HG02588 (cell line): ENCODE measurements around the gene SPAG16.
"Not testable (repeated sequence)": the region's sequence is repeated elsewhere in the genome, so short reads cannot be mapped to it uniquely, and the experiment has no call there.

Experiments used
- ATAC-seq: cut with Tn5 transposase; IDR thresholded peaks from one replicate; pipeline ENCODE4 v1.9.1; 2021; ENCODE audit warnings: mild to moderate bottlenecking, moderate library complexity; ENCODE audit not compliant: unreplicated experiment

The SPAG16 gene

DNA sequence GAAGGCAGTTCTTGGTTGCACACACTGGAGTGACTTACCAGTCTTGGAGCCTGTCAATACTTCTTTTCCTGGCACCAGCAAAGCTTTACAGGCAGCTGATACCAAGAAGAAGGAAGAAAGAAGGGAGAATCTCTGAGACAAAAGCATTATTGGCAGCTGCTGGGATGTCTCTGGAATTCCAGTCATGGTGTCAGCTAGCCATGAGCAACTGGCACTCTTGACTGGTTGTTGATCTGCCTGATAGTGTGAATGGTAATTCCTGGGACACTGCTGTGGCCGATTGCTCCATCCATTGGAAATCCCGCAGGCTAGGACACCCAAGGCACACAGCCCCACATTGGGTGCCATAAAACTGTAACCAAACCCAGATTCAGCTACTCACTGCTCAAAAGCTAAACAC, 17.8 kb upstream of the SPAG16 start:
- ATAC-seq, result no peak

DNA sequence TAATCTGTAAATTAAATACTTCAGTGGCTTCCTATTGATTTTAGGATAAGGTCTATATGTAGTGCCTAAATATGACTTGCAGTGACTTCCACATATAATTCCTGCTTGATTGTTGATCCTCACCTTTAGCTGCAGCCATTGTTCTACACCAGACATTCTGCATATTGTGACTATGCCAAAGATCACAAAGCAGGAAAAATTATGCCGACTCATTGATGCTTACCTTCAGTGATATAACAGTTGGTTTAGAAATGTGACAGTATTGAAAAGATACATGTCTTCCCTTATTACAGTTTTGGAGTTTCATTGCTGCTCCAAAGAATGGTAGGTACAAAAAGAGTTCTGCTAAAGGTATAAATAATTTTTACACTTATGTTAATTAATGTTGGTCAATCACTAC, 12.3 kb upstream of the SPAG16 start:
- no peak for ATAC-seq

DNA sequence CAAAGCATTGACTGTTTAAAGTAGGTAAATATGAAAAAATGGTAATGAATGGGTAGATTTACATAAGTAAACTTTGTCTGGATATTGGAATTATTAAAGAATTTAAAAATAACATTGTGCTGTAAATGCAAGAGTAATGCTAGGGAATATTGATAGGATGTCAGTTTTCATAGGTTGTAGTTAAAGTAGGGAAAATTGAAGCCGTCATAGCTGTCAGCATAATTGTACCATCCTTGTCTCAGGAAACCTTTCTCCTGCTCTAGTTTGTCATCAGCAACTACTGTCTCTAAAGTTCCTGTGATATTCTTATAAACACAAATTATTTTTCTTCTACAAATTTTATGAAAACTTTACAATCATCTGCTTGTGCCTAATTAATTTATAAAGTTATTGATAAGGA, 10.1 kb upstream of the SPAG16 start:
- no peak for ATAC-seq

DNA sequence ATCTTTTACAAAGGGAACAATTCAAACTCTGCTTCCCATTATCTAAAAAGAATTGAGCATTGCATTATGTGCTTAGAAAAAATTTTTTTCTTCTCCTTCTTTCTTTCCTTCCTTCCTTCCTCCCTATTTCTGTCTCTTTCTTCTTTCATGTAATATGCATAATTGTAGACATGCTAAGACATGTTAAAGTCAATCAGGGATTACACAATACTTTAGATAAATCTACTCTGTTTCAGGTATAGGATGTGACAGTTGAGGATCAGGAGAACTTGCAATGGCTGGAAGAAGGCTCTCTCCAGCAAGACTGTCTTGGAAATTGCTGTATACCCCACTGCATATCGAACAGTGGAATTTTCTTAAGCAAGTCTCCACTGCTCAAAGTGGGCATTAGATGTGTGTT, 9.0 kb upstream of the SPAG16 start:
- no peak for ATAC-seq

DNA sequence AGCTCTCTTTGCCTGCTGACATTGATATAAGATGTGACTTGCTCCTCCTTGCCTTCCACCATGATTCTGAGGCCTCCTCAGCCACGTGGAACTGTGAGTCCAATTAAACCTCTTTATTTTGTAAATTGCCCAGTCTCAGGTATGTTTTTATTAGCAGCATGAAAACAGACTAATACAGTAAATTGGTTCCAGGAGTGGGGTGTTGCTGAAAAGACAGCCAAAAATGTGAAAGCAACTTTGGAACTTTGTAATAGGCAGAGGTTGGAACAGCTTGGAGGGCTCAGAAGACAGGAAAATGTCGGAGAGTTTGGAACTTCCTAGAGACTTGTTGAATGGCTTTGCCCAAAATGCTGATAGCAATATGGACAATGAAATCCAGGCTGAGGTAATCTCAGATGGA, 7.1 kb upstream of the SPAG16 start:
- ATAC-seq, result not testable (repeated sequence)

DNA sequence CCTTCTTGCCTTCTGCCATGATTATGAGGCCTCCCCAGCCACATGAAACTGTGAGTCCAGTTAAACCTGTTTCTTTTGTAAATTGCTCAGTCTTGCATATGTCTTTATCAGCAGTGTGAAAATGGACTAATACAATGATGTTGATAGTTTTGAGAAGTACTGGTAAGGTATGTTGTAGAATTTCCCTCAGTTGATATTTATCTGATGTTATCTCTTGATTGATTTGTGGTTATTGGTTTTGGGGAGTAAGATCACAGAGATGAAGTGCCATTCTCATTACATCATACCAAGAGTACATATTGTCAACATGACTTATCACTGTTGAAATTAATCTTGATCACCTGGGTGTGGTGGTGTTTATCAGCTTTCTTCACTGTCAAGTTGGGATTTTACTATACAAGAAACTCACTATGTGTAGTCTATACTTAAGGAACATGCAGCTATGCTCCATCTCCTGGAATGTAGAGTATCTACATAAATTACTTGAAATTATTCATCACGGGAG, 5.1 kb upstream of the SPAG16 start:
- no peak for ATAC-seq

DNA sequence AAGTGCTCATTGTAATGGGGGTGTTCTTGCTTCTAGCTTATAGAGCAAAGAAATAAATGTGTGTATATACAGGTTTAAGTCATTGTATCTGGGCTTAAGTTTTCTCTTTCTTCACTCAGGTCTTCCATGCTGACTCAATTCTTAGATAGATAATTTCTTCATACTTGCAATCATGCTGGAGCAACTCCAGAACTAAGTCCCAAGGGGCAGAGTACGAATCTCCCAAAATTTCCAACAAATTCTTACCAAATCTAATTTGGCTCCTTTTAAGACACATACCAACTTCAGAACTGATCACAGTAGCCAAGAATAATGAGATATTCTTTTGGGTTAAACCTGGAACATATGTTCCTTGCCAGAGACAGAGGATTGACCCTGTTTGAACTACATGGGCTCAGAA, 4.3 kb upstream of the SPAG16 start:
- no peak for ATAC-seq

DNA sequence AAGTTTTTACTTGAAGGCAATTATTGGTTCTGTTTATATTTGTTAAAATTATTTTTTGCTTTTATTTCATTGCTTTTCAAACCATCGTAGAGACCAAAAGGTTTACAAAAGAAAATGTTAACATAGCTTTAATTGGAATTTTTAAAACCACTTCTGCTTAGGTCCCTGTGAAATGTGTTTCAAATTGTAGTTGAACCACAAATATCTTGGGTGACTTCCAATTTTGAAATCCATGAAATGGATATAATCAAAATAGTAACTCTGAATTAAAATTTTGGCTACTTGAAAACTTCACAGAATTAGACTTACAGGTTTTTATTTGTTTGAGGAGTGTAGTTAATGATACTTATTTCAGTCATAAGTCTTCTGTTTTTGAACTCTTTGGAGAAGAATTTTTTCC, 3.1 kb upstream of the SPAG16 start:
- ATAC-seq, result no peak

DNA sequence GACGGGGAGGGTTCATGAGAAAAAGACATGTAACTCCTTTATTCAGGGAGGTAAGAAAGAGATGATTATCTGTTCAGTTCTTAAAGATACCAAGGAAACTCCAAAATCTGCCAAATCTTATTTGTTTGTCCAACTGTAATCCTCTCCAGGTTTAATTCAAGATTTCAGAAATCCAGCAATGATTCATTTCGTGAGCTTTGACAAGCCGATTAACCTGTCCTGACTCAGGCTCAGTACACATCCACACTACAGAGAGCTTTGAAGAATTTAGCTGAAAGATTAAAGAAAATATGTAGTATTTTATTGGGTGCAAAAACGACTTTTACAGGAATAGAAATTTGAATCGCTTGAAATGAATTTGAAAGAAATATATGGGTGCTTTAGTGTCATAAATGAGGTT, 1.1 kb downstream of the SPAG16 start:
- ATAC-seq, result no peak

DNA sequence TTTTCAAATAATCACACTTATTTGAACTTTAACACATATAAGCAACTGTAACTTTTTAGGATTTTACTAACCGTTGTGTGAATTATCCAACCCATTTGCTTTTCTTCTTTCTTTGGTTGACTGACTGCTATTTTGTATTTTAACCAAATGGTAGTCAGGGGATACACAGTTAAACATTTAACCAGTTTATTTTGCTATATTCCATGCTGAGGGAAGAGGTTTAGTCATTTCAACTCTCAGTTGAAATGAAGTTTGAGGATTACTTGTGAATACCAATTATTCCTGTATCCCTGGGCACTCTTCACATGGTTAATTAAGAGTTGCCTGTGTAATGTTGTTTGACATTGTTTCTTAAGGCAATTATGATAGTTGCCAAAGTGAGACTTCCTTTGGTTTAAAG, 1.9 kb downstream of the SPAG16 start:
- ATAC-seq, result no peak

DNA sequence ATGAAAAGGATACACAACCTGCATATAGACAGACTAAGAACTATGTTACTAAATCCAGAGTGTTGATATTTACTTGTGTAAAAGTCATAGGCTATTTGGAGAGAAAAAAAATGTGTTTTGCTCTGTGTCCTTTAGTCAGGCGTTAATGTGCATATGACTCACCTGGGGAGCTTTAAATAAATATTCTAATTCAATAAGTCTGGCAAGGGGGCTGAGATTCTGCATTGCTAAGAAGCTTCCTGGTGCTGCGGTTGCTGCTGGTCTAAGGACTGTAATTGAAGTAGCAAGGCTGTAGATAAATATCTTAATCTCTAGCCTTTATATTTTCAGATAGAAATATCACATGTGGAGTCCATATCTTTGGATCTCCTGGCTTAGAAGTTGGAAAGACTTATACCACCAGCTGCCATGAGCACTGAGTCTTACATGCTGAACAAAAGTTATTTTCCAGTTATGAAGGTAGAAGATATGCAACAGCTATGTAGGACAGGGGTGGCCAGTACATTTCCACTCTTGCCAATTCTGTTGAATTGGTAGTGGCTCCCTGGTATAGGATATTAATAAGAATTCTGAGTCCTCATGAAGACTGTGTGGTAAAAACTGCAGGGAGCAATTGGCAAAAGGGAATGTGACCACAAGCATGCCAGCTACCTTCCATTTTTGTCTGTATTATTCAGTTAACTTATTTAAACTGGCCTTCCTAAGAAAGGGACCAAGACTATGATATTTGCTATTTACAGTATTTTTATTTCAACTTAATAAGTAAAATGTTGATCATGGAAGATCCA, 4.8 kb downstream of the SPAG16 start:
- ATAC-seq, result no peak

DNA sequence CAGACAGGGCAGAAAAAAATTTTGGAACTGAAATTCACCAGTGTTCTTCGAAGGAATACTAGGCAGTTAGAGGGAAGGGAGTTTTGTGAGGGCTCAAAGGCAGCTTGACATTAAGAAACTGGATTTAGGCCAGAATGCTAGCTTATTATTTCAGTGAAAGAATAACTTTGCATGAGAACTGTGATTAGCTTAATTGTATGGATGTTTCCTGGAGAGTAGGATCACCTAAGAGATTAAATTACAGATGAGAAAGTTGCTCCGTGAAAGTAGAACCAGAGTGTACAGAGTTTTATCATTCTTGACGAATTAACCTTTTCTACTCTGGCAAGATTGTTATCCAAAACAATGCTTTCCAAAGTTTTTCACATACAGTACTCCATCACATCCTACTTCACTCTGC, 6.2 kb downstream of the SPAG16 start:
- no peak for ATAC-seq

DNA sequence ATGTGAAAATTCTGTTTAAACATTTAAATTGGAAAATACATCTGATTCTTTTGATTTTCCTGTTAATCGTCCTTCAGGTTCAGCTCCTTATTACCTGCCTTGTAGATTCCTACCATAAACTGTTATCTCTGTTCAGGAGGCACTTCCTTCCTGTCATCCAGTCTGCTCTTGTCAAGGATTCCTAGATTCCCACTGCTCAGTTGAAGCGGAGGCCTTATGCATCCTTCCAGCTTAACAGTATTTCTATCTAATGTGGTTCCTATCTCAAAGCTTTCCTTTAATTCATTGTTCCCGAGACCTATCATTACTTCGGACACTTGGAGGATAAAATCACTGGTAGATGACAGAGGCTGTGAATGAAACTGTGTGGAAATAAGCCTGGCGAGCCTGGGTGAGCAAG, 12.0 kb downstream of the SPAG16 start:
- ATAC-seq, result no peak

DNA sequence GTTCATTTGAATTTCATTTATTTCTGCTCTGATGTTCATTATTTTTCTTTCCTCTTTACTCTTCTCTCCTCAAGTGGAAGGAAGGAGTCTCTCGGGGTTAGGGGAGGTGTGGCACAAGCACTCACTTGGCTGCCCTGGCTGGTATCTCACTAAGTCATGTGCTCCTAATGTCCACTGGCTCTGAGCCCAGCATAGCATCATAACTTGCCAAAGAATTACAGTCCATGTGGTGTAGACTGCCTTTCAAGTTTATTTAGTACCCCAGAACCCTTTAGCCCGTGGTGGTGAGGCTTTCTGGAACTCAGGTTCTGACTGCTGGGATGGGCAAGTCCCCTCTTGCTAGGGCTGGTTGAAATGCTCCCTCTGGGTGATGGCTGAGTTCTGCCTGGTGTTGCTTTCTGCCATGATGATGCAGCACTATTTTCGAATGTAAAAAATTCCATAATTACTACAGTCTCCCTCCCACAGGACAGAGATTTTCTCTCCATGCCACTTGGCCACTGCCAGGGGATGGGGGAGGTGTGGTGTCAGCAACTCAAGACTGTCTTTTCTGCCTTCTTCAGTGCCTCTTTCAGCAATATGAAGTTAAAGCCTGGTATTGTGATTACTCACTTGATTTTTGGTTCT, 22.2 kb downstream of the SPAG16 start:
- ATAC-seq, result no peak

DNA sequence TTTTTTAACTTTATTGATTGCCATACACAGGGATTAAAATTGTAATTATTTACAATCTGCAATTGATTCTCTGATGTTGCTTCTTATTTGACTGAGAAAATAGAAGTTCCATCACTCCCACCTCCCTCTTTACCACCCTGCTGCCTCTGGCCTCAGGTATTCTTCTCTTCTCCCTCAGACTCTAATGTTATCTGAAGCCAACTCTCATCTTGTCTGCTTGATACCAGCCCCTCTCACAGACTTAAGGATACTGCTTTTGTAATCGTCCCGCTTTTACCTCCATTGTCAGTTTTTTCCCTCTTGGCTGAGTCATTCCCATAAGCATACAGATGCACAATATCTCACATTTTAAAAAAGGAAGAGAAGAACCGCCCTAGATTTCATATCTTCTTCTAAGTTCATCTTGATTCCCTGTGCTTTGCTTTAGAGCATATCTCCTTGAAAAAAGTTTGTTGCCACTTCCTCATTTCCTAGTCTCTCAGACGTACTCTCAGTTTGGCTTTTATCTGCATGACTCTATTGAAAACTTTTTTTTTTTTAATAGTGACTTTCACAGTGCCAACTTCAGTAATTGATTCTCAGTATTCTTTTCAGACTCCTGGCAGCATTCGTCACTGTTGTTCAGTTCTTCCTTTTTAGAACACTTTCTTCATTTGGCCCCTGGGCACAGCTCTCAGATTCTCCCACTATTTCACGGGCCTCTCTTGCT, 31.1 kb downstream of the SPAG16 start:
- ATAC-seq, result no peak

DNA sequence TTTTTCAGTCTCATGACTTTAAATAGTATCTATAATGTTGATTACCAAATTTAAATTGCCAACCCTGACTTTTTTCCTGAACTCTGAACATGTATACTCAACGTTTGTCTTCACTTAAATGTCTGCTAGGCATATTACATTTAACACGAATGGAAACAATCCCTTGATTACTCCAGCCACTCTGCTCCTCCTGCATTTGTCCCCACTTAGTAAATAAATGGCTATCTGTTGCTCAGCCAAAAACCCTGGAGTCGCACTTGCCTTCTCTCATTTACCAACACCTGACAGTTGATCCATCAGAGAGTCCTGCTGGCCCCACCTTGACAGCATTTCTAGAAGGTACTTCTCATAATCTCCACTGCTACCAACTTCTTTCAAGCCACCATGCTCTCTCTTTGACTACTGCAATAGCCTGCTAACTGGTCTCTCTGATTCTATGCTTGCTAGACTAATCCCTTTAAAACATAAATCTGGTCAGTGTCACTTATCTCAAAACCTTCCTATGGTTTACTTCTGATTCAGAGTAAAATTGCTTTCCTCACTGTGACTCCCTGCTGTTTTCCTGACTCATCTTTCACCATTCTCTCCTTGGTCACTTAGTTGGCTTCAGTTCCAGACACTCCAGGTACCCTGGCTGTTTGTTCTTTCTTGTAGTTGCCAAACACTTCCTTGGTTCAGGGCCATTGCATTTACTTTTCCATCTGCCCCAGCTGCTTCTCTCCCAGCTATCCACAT, 31.9 kb downstream of the SPAG16 start:
- ATAC-seq, result no peak

DNA sequence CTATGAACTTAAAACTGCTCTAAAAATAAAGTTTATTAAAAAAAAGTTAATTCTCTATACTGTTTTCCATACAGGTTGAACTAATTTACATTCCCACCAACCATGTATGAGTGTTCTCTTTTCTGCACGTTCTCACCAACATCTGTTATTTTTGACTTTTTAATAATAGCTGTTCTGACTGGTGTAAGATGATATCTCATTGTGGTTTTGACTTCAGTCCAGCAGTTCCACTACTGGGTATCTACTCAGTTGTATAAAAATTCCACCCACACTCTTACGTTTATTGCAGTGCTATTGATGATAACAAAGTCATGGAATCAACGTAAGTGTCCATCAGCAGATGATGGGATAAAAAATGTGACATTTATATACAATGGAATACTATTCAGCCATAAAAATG, 33.7 kb downstream of the SPAG16 start:
- ATAC-seq, result no peak

DNA sequence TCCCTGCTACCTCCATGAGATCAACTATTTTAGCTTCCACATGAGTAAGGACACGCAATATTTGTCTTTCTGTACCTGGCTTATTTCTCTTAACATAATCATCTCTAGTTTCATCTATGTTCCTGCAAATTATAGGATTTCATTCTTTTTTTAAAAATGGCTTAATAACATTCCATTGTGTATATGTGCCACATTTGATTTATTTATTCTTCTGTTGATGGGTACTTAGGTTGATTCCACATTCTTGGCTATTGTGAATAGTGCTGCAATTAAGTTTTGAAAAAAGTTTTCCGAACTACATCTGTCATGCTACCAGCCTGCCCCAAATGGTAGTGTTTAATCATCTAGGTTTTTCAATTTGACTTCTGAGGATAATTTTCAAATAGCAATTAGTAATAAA, 36.3 kb downstream of the SPAG16 start:
- no peak for ATAC-seq

DNA sequence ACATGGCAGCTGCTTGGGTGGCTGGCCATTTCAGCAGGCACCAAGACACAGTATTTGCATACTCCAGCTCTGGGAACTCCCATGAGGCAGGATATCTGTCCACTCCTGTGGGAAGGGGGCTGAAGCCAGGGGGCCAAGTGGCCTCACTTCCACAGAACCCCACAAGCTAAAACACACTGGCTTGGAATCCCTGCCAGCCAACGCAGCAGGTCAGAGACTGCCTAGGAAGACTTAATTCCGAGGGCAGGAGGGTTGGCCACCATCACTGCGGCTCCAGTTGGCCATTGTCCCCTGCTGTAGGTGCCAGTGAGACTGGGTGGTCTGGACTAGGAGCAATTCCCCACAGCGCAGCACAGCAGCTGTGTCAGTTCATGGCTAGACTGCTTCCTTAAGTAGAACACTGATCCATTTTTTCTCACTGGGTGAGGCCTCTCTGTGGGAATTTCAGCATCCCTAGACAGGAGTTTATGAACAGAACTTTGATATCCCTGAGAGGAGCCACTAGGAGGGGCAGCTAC, 52.0 kb downstream of the SPAG16 start:
- no peak for ATAC-seq

DNA sequence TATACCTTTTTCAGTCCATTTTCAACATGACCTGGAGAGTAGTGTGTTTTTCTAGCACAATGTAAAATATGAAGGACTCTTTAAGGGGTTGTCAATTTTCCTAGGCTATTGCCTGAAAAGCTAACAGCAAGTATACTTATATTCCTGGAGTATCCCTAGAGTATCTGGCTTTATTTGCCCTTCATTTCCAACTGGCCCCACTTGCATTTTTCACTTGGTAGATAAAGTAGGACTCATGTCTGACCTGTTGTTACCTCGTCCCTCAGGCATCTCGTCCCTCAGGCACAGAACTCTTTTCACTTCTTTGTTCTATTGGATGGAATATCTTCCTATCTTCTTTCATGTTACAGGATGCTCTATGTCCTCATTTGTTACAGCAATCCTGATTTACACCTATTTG, 69.2 kb downstream of the SPAG16 start:
- no peak for ATAC-seq

DNA sequence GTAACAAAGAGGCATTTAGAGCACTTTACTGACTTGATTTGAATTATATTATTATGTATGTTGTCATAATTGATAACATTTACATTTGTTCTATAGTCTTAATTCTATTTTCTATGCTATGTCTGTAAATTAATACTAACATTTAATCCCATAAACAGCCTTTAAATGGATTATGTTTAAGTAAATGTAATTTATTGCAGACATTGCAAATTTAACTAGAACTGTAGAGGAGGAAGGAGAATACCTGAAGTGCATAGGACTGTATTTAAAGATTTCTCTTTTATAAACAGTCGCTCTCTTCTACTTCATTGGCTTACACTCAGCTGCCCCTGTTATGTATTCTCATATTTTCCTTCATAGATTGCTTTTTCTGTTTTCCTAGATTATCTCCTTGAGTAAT, 92.4 kb downstream of the SPAG16 start:
- no peak for ATAC-seq
